ENCODE results near the gene OR56A4.
A peak's percentile ranks its signal among the peaks of the same experiment; 100 is the strongest.

OR56A4 gene

DNA sequence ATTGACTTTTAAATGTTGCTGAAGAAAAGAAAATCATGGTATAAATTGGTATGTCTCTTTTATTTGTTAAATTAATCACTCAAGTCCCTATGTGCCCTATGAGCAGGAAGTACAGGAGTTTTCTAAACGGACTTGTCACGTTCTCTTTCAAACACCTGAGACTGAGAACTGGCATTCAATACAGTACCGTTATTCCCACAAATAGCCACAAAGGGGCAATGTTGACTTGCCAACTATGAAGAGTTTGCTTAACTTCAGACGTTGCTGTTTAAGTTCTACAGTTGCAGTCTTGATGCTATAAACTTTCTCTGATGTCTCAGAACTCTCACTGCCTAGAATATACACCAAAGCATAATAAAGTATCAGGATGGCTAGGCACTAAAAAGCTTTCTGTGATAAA, 16.2 kb upstream of the OR56A4 start:
- DNase-seq (ENCODE audit: low spot score) = peak; percentile 20
- TF ChIP-seq, protein P1, sequence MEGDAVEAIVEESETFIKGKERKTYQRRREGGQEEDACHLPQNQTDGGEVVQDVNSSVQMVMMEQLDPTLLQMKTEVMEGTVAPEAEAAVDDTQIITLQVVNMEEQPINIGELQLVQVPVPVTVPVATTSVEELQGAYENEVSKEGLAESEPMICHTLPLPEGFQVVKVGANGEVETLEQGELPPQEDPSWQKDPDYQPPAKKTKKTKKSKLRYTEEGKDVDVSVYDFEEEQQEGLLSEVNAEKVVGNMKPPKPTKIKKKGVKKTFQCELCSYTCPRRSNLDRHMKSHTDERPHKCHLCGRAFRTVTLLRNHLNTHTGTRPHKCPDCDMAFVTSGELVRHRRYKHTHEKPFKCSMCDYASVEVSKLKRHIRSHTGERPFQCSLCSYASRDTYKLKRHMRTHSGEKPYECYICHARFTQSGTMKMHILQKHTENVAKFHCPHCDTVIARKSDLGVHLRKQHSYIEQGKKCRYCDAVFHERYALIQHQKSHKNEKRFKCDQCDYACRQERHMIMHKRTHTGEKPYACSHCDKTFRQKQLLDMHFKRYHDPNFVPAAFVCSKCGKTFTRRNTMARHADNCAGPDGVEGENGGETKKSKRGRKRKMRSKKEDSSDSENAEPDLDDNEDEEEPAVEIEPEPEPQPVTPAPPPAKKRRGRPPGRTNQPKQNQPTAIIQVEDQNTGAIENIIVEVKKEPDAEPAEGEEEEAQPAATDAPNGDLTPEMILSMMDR (IDR thresholded peaks at IDR 0.05; ENCODE audit: extremely low read depth, missing control alignments) = no peak

DNA sequence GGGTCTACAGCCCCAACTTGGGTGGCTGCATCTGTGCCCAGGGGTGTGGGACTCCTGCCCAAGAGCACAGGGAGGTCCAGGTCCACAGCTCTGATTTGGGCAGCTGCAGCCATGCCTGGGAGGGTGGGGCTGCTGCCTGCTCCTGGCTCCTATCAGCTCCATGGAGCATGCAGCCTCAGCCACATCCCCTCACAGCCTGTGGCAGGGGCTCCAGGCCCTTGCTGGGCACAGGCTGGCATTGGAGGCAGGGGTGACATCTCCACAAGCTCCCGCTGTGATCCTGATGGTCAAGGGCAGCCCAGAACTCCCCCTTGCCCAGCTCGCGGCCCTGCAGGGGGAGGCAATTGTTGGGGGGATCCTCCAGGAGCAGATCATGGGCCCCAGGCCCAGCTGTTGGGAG, 6.3 kb upstream of the OR56A4 start:
- DNase-seq (ENCODE audit: low spot score) = no peak
- TF ChIP-seq, protein P1 (IDR thresholded peaks at IDR 0.05; ENCODE audit: extremely low read depth, missing control alignments) = no peak

DNA sequence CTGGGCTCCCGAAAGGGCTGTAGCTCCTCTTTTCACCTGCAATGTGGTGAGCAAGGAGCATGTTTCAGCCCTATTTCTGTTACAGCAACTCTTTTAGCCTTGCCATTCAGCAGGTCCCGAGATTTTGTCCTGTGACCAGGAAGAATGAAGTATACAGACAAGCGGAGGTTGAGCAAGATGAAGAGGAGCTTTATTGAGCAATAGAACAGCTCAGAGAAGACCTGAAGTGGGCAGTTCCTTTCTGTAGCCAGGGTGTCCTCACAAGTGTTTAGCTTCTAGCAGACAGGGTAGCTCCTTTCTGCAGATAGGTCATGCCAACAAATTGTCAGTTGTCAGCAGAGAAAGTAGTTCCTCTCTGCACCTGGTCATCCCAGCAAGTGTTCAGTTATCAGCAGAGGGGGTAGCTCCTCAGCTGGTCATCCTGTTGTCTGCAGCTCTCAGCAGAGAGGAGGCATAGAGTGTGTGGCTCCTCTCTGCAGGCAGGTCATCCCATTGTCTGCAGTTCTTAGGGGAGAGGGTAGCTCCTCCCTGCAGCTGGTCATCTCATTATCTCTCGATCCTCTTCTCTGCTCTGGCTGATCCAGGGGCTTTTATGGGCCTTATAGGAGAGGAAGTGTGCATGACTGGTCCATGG, 5.4 kb upstream of the OR56A4 start:
- TF ChIP-seq, protein P1 (IDR thresholded peaks at IDR 0.05; ENCODE audit: extremely low read depth, missing control alignments) = no peak
- no peak for DNase-seq (ENCODE audit: low spot score)

DNA sequence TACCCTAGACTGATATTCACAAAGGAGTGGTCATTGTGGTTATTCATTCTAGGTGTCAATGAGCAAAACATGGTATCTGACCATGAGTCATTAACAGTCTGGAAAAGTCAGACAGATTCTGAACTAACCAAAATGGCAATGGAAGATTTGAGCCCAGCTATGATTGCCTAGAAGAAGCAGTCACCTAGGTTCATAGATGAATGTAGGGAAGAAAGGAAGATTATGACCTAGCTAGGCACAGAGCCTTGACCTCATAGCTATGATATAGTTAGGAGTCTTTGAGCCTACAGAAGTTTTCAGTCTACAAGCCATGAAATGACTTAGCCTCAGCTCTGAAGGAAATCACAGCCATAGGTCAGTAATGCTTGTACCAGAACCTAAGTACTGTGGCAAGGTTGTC, 351 bp downstream of the OR56A4 start:
- no peak for DNase-seq (ENCODE audit: low spot score)
- TF ChIP-seq, protein P1 (IDR thresholded peaks at IDR 0.05; ENCODE audit: extremely low read depth, missing control alignments) = no peak

DNA sequence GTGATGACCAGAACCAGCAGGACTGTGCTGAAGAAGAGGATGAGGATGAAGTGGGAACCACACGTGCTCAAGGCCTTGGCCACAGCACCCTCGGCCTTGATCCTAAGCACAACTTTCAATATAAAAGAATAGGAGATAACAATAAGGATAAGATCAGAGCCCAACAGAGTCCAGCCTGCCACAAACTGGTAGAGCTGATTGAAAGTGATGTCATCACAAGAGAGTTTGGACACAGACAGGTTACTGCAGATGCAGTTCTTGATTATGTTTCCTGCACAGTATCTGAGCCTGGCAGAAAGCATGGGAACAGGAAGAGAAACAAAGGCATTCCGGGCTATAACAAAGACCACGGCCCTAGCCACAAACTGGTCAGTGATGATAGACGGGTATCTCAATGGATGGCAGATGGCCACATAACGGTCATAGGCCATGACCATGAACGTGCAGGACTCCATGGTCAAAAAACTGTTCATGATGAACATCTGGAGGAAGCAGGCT, 4.5 kb downstream of the OR56A4 start:
- DNase-seq (ENCODE audit: low spot score) = no peak
- TF ChIP-seq, protein P1 (IDR thresholded peaks at IDR 0.05; ENCODE audit: extremely low read depth, missing control alignments) = no peak

DNA sequence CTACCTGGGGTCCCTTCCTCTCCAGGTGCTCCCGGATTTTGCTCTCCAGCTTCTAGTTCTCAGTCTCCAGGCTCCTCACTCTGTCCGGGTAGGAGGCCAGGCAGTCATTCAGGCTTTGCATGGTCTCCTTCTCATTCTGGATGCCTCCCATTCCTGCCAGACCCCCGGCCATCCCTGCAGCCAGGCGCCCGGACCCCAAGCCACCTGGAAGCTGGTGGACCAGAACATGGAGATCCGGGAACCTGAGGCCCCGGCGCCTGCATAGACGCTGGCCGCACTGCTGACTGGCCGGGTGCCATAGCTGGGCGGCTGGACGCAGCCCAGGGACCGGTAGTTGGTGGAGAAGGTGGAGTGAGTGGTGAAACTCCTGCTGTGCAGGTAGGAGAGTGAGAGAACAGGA, 12.0 kb downstream of the OR56A4 start:
- no peak for DNase-seq (ENCODE audit: low spot score)
- TF ChIP-seq, protein P1 (IDR thresholded peaks at IDR 0.05; ENCODE audit: extremely low read depth, missing control alignments) = no peak

DNA sequence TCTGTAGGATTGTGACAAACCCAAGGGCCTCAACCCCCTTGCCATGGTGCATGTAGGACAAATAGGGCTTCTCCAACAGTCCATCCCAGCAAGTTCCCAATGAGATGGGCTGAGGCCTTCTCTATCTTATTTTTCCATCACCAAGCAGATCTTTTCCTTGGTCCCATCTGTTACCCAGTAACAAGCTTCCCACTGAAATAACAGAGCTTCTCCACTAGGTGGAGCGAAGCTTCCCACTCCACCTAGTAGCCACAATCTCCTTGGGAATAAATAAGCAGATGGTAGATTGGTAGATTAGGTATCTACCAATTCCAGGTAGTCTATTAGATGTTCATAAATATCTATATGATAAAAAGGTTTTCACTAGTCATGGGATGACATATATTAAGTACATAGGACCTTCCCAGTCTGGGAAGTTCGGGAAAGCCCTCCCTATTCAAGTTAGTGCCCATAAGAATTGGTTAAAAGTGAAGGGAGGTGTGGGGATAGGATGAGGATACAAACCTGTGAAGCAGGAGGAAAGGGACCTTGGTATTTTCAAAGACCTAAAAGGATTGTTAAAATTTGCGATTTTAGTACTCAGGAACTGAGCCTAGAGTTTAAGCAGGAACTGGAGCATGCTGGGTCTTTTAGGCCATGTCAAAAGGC, 14.0 kb downstream of the OR56A4 start:
- TF ChIP-seq, protein P1 (IDR thresholded peaks at IDR 0.05; ENCODE audit: extremely low read depth, missing control alignments) = peak; percentile 41
- peak; percentile 46 for DNase-seq (ENCODE audit: low spot score)

Data from GM20000 (cell line).